HCT116 (cell line): ENCODE results near the gene DENND1A. TPM values are rescaled to one million over a fixed set of nuclear protein-coding genes. Genes with fewer than 3 reads are reported as not detected.

Experiments
- ATAC-seq: fragments of 200-7000 bp; cut with Tn5 transposase; 2 replicates; pipeline ENCODE4 v1.9.1; 2020; ENCODE audit warnings: mild to moderate bottlenecking, moderate library complexity
- BruUV-seq: library from RNA; stranded (reverse); fragments of 400-500 nt; replicated peaks from 2 replicates; lab custom pipeline; 2021; lab: Mats Ljungman, UMichigan
- CTCF ChIA-PET: fragments of 300-600 bp; sonication (Branson Sonifier 250); formaldehyde crosslinking; loops from one replicate; lab custom pipeline; 2021; ENCODE audit warnings: antibody characterized with exemption; lab: Charles Lee
- POLR2A ChIA-PET: fragments of 300-600, 350-600 bp; sonication (Branson Sonifier 250); formaldehyde crosslinking; loops from one replicate; lab custom pipeline; 2021; ENCODE audit warnings: antibody characterized with exemption; lab: Charles Lee
- RAD21 ChIA-PET, 2 experiments: fragments of 300-600 bp; sonication (Branson Sonifier 250); formaldehyde crosslinking; loops; one replicate each; lab custom pipeline; 2023; ENCODE audit warnings: low total read pairs in 2 of 2; ENCODE audit not compliant: uncharacterized antibody in 2 of 2, unreplicated experiment in 2 of 2, low non-redundant PET in 1 of 2; lab: Charles Lee
- DNase-seq: peaks from one replicate; pipeline ENCODE4 v3.0.0-alpha.2; 2010; ENCODE audit warnings: low read depth, low spot score
- H2AFZ ChIP-seq: fragments of 200-600 bp; shearing (Covaris generic), sonication (generic); 2 replicates; pipeline ENCODE4 v1.6.1; 2017; ENCODE audit warnings: low read depth, mixed run types, mixed read lengths, antibody characterized with exemption, low read length; ENCODE audit not compliant: poor library complexity, severe bottlenecking
- H3K27ac ChIP-seq: 2 replicates; pipeline ENCODE4 v1.5.1; 2012; ENCODE audit warnings: low read depth, low read length
- H3K27me3 ChIP-seq: fragments of 200-600 bp; sonication (generic); 2 replicates; pipeline ENCODE4 v1.6.1; 2016; ENCODE audit warnings: mixed run types, low read length, mixed read lengths; ENCODE audit not compliant: insufficient read depth
- H3K36me3 ChIP-seq, 2 experiments: fragments of 200-500 bp in 1 of 2; fragments of 200-600 bp in 1 of 2; sonication (Bioruptor generic) in 1 of 2; sonication (generic) in 1 of 2; 2 replicates each; pipeline versions ENCODE4 v1.5.1 to v1.6.1; 2014 to 2016; ENCODE audit warnings: low read length in 2 of 2, inconsistent platforms in 1 of 2, mixed read lengths in 1 of 2, mixed run types in 1 of 2; ENCODE audit not compliant: insufficient read depth in 2 of 2, control insufficient read depth in 1 of 2
- H3K4me1 ChIP-seq, 2 experiments: fragments of 200-600 bp in 1 of 2; sonication (generic) in 1 of 2; 2 replicates each; pipeline versions ENCODE4 v1.5.1 to v1.6.1; 2012 to 2017; ENCODE audit warnings: low read length in 2 of 2, inconsistent platforms in 1 of 2, mild to moderate bottlenecking in 1 of 2, mixed read lengths in 1 of 2, mixed run types in 1 of 2, moderate library complexity in 1 of 2; ENCODE audit not compliant: insufficient read depth in 2 of 2, control insufficient read depth in 1 of 2
- H3K4me2 ChIP-seq: fragments of 200-600 bp; sonication (generic); 2 replicates; pipeline ENCODE4 v1.6.1; 2017; ENCODE audit warnings: mixed run types, low read length, mixed read lengths
- H3K4me3 ChIP-seq, 2 experiments: fragments of 200-600 bp in 1 of 2; sonication (generic) in 1 of 2; replicated peaks in 1 of 2; 2 replicates each; pipeline ENCODE4 v1.5.1; 2011 to 2016; ENCODE audit warnings: low read length in 2 of 2, control low read depth in 1 of 2, low read depth in 1 of 2, mild to moderate bottlenecking in 1 of 2, mixed read lengths in 1 of 2, mixed run types in 1 of 2
- H3K79me2 ChIP-seq: fragments of 200-600 bp; sonication (generic); 2 replicates; pipeline ENCODE4 v1.6.1; 2017; ENCODE audit warnings: mild to moderate bottlenecking, mixed run types, low read length, moderate library complexity, mixed read lengths; ENCODE audit not compliant: insufficient read depth
- H3K9ac ChIP-seq: fragments of 200-600 bp; sonication (generic); 2 replicates; pipeline ENCODE4 v1.6.1; 2016; ENCODE audit warnings: low read length, mixed read lengths
- H3K9me2 ChIP-seq: fragments of 200-600 bp; sonication (generic), shearing (Covaris generic); 2 replicates; pipeline ENCODE4 v1.6.1; 2017; ENCODE audit warnings: mixed run types, mild to moderate bottlenecking, moderate library complexity; ENCODE audit not compliant: insufficient read depth
- H3K9me3 ChIP-seq, 2 experiments: fragments of 200-500 bp in 1 of 2; fragments of 200-600 bp in 1 of 2; sonication (Bioruptor generic) in 1 of 2; sonication (generic) in 1 of 2; 2 replicates each; pipeline ENCODE4 v1.6.1; 2014 to 2017; ENCODE audit warnings: low read length in 2 of 2, mixed read lengths in 2 of 2, inconsistent platforms in 1 of 2, low read depth in 1 of 2, mild to moderate bottlenecking in 1 of 2, mixed run types in 1 of 2, moderate library complexity in 1 of 2; ENCODE audit not compliant: control insufficient read depth in 1 of 2, insufficient read depth in 1 of 2
- H4K20me1 ChIP-seq: fragments of 200-600 bp; sonication (generic), shearing (Covaris generic); 2 replicates; pipeline ENCODE4 v1.6.1; 2017; ENCODE audit warnings: mixed run types, mild to moderate bottlenecking, moderate library complexity; ENCODE audit not compliant: insufficient read depth
- CTCF ChIP-seq, 3 experiments: fragments of 200-600 bp in 1 of 3; sonication (generic) in 1 of 3; IDR thresholded peaks in 2 of 3; conservative IDR thresholded peaks in 1 of 3; 2 replicates each; pipeline ENCODE4 v1.5.1; 2012 to 2017; ENCODE audit warnings: low read depth in 2 of 3, low read length in 2 of 3, antibody characterized with exemption in 1 of 3, borderline replicate concordance in 1 of 3, control low read depth in 1 of 3, mild to moderate bottlenecking in 1 of 3, mixed read lengths in 1 of 3, mixed run types in 1 of 3, moderate library complexity in 1 of 3; ENCODE audit not compliant: insufficient read depth in 1 of 3
- EGR1 ChIP-seq: IDR thresholded peaks from 2 replicates; pipeline ENCODE4 v1.6.1; 2012; ENCODE audit warnings: low read depth
- ELF1 ChIP-seq: IDR thresholded peaks from 2 replicates; pipeline ENCODE4 v1.6.1; 2012; ENCODE audit warnings: low read depth, borderline replicate concordance
- EZH2 ChIP-seq: fragments of 200-600 bp; sonication (generic); IDR thresholded peaks from 2 replicates; pipeline ENCODE4 v1.6.1; 2017; ENCODE audit warnings: antibody characterized with exemption, mixed run types
- EZH2phosphoT487 ChIP-seq: fragments of 200-600 bp; IDR thresholded peaks from 2 replicates; pipeline ENCODE4 v1.6.1; 2018; ENCODE audit warnings: antibody characterized with exemption, borderline replicate concordance
- FOSL1 ChIP-seq: IDR thresholded peaks from 2 replicates; pipeline ENCODE4 v1.6.1; 2012; ENCODE audit warnings: low read depth
- JUND ChIP-seq: IDR thresholded peaks from 2 replicates; pipeline ENCODE4 v1.6.1; 2012
- RAD21 ChIP-seq: IDR thresholded peaks from 2 replicates; pipeline ENCODE4 v1.6.1; 2012; ENCODE audit warnings: low read depth, mild to moderate bottlenecking
- SIN3A ChIP-seq: IDR thresholded peaks from 2 replicates; pipeline ENCODE4 v1.6.1; 2012; ENCODE audit warnings: low read depth
- SRF ChIP-seq: IDR thresholded peaks from 2 replicates; pipeline ENCODE4 v1.6.1; 2012; ENCODE audit warnings: low read depth
- YY1 ChIP-seq: IDR thresholded peaks from 2 replicates; pipeline ENCODE4 v1.6.1; 2011; ENCODE audit warnings: low read length, low read depth, moderate library complexity, mild to moderate bottlenecking; ENCODE audit not compliant: insufficient replicate concordance; ENCODE audit errors: extremely low read depth
- ZBTB33 ChIP-seq: IDR thresholded peaks from 2 replicates; pipeline ENCODE4 v1.6.1; 2011; ENCODE audit warnings: mild to moderate bottlenecking, low read length, moderate library complexity; ENCODE audit not compliant: insufficient replicate concordance; ENCODE audit errors: extremely low read depth
- ZFX ChIP-seq: fragments of 450-650 bp; IDR thresholded peaks from 2 replicates; pipeline ENCODE4 v1.6.1; 2017
- intact Hi-C: fragments of 100-400 bp; cut with micrococcal nuclease; formaldehyde crosslinking; loops from 2 replicates; pipeline ENCODE4 v1.10.0; 2022
- total RNA-seq: library from RNA; stranded (reverse); gene quantifications from one replicate; pipeline ENCODE4 v1.2.1, GENCODE V29; 2021; ENCODE audit not compliant: unreplicated experiment

The DENND1A gene
- total RNA-seq, 1 experiment from 2014 or later = 33.0 TPM

DNA sequence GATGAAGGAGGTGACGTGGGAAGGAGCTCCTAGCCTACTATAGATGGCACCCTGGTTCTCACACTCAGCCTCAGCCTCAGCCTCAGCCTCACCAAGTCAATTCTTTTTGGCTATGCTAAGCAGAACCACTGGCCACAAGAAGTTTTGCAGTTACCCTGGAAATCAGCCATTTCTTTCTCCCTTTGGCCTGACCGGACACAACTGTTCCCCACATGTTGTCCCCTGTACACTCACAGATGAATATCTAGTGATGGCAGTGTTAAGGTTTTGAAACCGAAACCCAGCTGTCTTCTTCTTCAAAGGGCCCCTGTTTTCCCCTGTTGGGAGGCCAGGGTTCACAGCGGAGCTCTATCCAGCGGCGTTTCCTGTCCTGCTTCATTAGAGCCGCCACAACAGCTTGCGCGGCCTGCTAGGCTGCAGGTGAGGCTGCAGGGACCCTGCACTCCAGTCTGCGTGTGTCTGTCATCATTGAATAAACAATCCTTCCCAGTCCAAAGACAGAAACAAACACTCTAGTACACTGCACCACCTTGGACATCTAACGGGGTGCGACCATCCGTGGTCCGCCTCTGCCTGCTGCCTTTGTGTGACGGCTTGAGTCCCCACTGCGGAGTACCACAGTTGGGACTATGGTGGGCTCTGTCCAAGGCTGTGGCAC, 250.5 kb downstream of the DENND1A start:
- BruUV-seq = no TSS peak
- no peaks in the 10 kb centered on the region for H3K27me3 ChIP-seq
- no peak overlapping the region for H3K4me2 ChIP-seq
- H3K4me1 ChIP-seq = no peaks in the 10 kb centered on the region
- intact Hi-C loops = no loop called here
- TF ChIP-seq RAD21 (no peak), EZH2phosphoT487 (no peak), EGR1 (no peak), ZBTB33 (no peak), SIN3A (no peak), EZH2 (no peak), FOSL1 (no peak), YY1 (no peak), SRF (no peak), ZFX (no peak), ELF1 (no peak), CTCF (IDR thresholded peaks at IDR 0.05 in 2 of 3, conservative IDR thresholded peaks at IDR 0.05 in 1 of 3; ENCODE audit: borderline replicate concordance in 1 of 3, insufficient read depth in 1 of 3, low read depth in 2 of 3, low read length in 2 of 3) (no peak), JUND (no peak)
- TF ChIP-seq, all 23 proteins: peak for 0
- Histone ChIP-seq H3K9ac (no peak overlapping the region), H3K4me3 (no peak overlapping the region), H3K9me2 (no peaks in the 10 kb centered on the region), H3K79me2 (no peaks in the 10 kb centered on the region), H3K9me3 (no peaks in the 10 kb centered on the region), H4K20me1 (no peaks in the 10 kb centered on the region; the same call in 1 of the 2 replicates), H3K36me3 (no peaks in the 10 kb centered on the region), H3K27ac (no peak overlapping the region), H2AFZ (no peak overlapping the region)
- ChIA-PET POLR2A (no interaction called here), RAD21 (no interaction called here), CTCF (no interaction called here)
- ATAC-seq (no peak), DNase-seq (no peak)
